ENCODE data around the gene WNT3A.
A peak's percentile ranks its signal among the peaks of the same experiment; 100 is the strongest.

The WNT3A gene

GRCh38 chr1:228106800-228107054 is 99.9 kb downstream of the WNT3A start:
- Histone ChIP-seq H3K4me1 (ENCODE audit: insufficient read depth, low read length, severe bottlenecking) (peaks cover 43% of the 10 kb centered on the region), H3K9me3 (ENCODE audit: low read length) (no peaks in the 10 kb centered on the region), H3K9ac (ENCODE audit: low read length) (no peak overlapping the region), H3K79me2 (ENCODE audit: insufficient read depth, low read length) (peaks cover 8% of the 10 kb centered on the region), H3K27ac (ENCODE audit: low read depth, low read length, poor library complexity, severe bottlenecking) (no peak overlapping the region), H3K9me2 (ENCODE audit: low read depth, low read length) (no peaks in the 10 kb centered on the region), H3K4me2 (ENCODE audit: low read length) (no peak overlapping the region), H3K4me3 (ENCODE audit: low read depth, low read length, poor library complexity, severe bottlenecking) (no peak overlapping the region), H4K20me1 (ENCODE audit: insufficient read depth, low read length) (no peaks in the 10 kb centered on the region), H3F3A (ENCODE audit: insufficient read depth, low read length) (0 out of 2 replicates have a peak, but pooled peaks cover 1% of the 10 kb centered on the region), H3K27me3 (ENCODE audit: insufficient read depth, low read length) (no peaks in the 10 kb centered on the region), H2AFZ (ENCODE audit: low read length) (no peak overlapping the region), H3K36me3 (ENCODE audit: insufficient read depth, low read length) (peaks cover 31% of the 10 kb centered on the region; the same call in 1 of the 2 replicates)
- TF ChIP-seq EZH2 (IDR thresholded peaks at IDR 0.05; ENCODE audit: borderline replicate concordance, low read length) (no peak), CTCF (IDR thresholded peaks at IDR 0.05; ENCODE audit: low read length) (no peak)

- TF ChIP-seq CTCF (IDR thresholded peaks at IDR 0.05; ENCODE audit: low read length) (no peak), EZH2 (IDR thresholded peaks at IDR 0.05; ENCODE audit: borderline replicate concordance, low read length) (no peak)
- no peaks in the 10 kb centered on the region for H4K20me1 ChIP-seq (ENCODE audit: insufficient read depth, low read length)
- peak overlapping the region; percentile 100 for H3K4me2 ChIP-seq (ENCODE audit: low read length)
- no peaks in the 10 kb centered on the region for H3K9me3 ChIP-seq (ENCODE audit: low read length)
- no peak overlapping the region for H2AFZ ChIP-seq (ENCODE audit: low read length)
- no peaks in the 10 kb centered on the region for H3F3A ChIP-seq (ENCODE audit: insufficient read depth, low read length)
- peak overlapping the region; percentile 98; the same call in 1 of the 2 replicates for H3K9ac ChIP-seq (ENCODE audit: low read length)
- H3K4me3 ChIP-seq (ENCODE audit: low read depth, low read length, poor library complexity, severe bottlenecking) = peak overlapping the region; percentile 100
- no peaks in the 10 kb centered on the region for H3K27me3 ChIP-seq (ENCODE audit: insufficient read depth, low read length)
- no peaks in the 10 kb centered on the region for H3K9me2 ChIP-seq (ENCODE audit: low read depth, low read length)
- peaks cover 31% of the 10 kb centered on the region; the same call in 1 of the 2 replicates for H3K36me3 ChIP-seq (ENCODE audit: insufficient read depth, low read length)
- H3K27ac ChIP-seq (ENCODE audit: low read depth, low read length, poor library complexity, severe bottlenecking) = no peak overlapping the region
- H3K4me1 ChIP-seq (ENCODE audit: insufficient read depth, low read length, severe bottlenecking) = peaks cover 37% of the 10 kb centered on the region
- H3K79me2 ChIP-seq (ENCODE audit: insufficient read depth, low read length) = peaks cover 8% of the 10 kb centered on the region
Observed at GRCh38 chr1:228107636-228108035, 100.8 kb downstream of the WNT3A start.

- H3K27ac ChIP-seq (ENCODE audit: low read depth, low read length, poor library complexity, severe bottlenecking) = no peak overlapping the region
- H3F3A ChIP-seq (ENCODE audit: insufficient read depth, low read length) = no peaks in the 10 kb centered on the region
- no peaks in the 10 kb centered on the region for H4K20me1 ChIP-seq (ENCODE audit: insufficient read depth, low read length)
- TF ChIP-seq CTCF (IDR thresholded peaks at IDR 0.05; ENCODE audit: low read length) (no peak), EZH2 (IDR thresholded peaks at IDR 0.05; ENCODE audit: borderline replicate concordance, low read length) (no peak)
- peaks cover 37% of the 10 kb centered on the region for H3K4me1 ChIP-seq (ENCODE audit: insufficient read depth, low read length, severe bottlenecking)
- peak overlapping the region; percentile 100 for H3K4me2 ChIP-seq (ENCODE audit: low read length)
- no peak overlapping the region for H2AFZ ChIP-seq (ENCODE audit: low read length)
- H3K79me2 ChIP-seq (ENCODE audit: insufficient read depth, low read length) = peaks cover 8% of the 10 kb centered on the region
- H3K27me3 ChIP-seq (ENCODE audit: insufficient read depth, low read length) = no peaks in the 10 kb centered on the region
- H3K9ac ChIP-seq (ENCODE audit: low read length) = peak overlapping the region; percentile 98
- H3K4me3 ChIP-seq (ENCODE audit: low read depth, low read length, poor library complexity, severe bottlenecking) = peak overlapping the region; percentile 100
- H3K36me3 ChIP-seq (ENCODE audit: insufficient read depth, low read length) = peaks cover 31% of the 10 kb centered on the region; the same call in 1 of the 2 replicates
- no peaks in the 10 kb centered on the region for H3K9me3 ChIP-seq (ENCODE audit: low read length)
- no peaks in the 10 kb centered on the region for H3K9me2 ChIP-seq (ENCODE audit: low read depth, low read length)
Observed at GRCh38 chr1:228108055-228108690, 101.4 kb downstream of the WNT3A start.

All from OCI-LY1 (cell line).